Endothelial cell of umbilical vein (primary cell): ENCODE measurements around the gene HS6ST2. TPM values are rescaled to one million over a fixed set of nuclear protein-coding genes. Genes with fewer than 3 reads are reported as not detected.

Experiments used
- BruUV-seq: library from RNA; stranded (reverse); fragments of 400-500 nt; replicated peaks from 2 replicates; lab custom pipeline; 2021; lab: Mats Ljungman, UMichigan
- CTCF ChIA-PET: fragments of 300-600, 350-600 bp; sonication (Branson Sonifier 250); formaldehyde crosslinking; loops from one replicate; lab custom pipeline; 2021; ENCODE audit warnings: antibody characterized with exemption, inconsistent platforms; lab: Charles Lee
- POLR2A ChIA-PET: fragments of 300-600, 350-600 bp; sonication (Branson Sonifier 250); formaldehyde crosslinking; loops from one replicate; lab custom pipeline; 2021; ENCODE audit warnings: antibody characterized with exemption, inconsistent platforms; lab: Charles Lee
- DNase-seq: peaks from one replicate; pipeline ENCODE4 v3.0.0-alpha.2; 2011; ENCODE audit warnings: low read depth, low spot score
- FAIRE-seq: peaks from 2 replicates; lab custom pipeline; 2011; peaks lifted over from hg19 to GRCh38; lab: Jason Lieb, UNC
- H2AFZ ChIP-seq: 2 replicates; pipeline ENCODE4 v1.6.0; 2012; ENCODE audit warnings: low read depth, low read length, control low read depth, inconsistent platforms
- H3K27ac ChIP-seq: 2 replicates; pipeline ENCODE4 v1.5.1; 2011; ENCODE audit warnings: low read depth, mild to moderate bottlenecking, control low read depth, low read length, moderate library complexity; ENCODE audit not compliant: insufficient read depth
- H3K27me3 ChIP-seq, 2 experiments: 2 replicates each; pipeline versions ENCODE4 v1.6.0 to v1.6.1; 2011; ENCODE audit warnings: low read length in 2 of 2, mixed read lengths in 1 of 2; ENCODE audit not compliant: control insufficient read depth in 2 of 2, insufficient read depth in 2 of 2
- H3K36me3 ChIP-seq, 2 experiments: 2 replicates in 1 of 2; 3 replicates in 1 of 2; pipeline ENCODE4 v1.5.1; 2011; ENCODE audit warnings: low read length in 2 of 2, mild to moderate bottlenecking in 1 of 2, moderate library complexity in 1 of 2; ENCODE audit not compliant: control insufficient read depth in 2 of 2, insufficient read depth in 2 of 2; ENCODE audit errors: extremely low read depth in 1 of 2
- H3K4me1 ChIP-seq: 3 replicates; pipeline ENCODE4 v1.5.1; 2011; ENCODE audit warnings: mild to moderate bottlenecking, low read length; ENCODE audit not compliant: control insufficient read depth, insufficient read depth; ENCODE audit errors: extremely low read depth
- H3K4me2 ChIP-seq: 2 replicates; pipeline ENCODE4 v1.6.1; 2011; ENCODE audit warnings: low read length, control low read depth, mixed read lengths; ENCODE audit not compliant: insufficient read depth
- H3K4me3 ChIP-seq, 3 experiments: fragments of 200-600 bp in 1 of 3; sonication (generic), shearing (Covaris generic) in 1 of 3; replicated peaks in 1 of 3; 2 replicates each; pipeline ENCODE4 v1.5.1; 2011 to 2016; ENCODE audit warnings: control low read depth in 3 of 3, low read length in 3 of 3, mild to moderate bottlenecking in 2 of 3, inconsistent platforms in 1 of 3, low read depth in 1 of 3, moderate library complexity in 1 of 3; ENCODE audit not compliant: insufficient read depth in 1 of 3
- H3K79me2 ChIP-seq: 2 replicates; pipeline ENCODE4 v1.6.0; 2012; ENCODE audit warnings: low read length, inconsistent platforms; ENCODE audit not compliant: control insufficient read depth, insufficient read depth
- H3K9ac ChIP-seq: replicated peaks from 2 replicates; pipeline ENCODE3; 2011; ENCODE audit warnings: low read length, control low read depth; ENCODE audit not compliant: insufficient read depth; ENCODE audit errors: extremely low read depth
- H3K9me1 ChIP-seq: replicated peaks from 3 replicates; pipeline ENCODE4 v1.6.0; 2011; ENCODE audit warnings: mild to moderate bottlenecking, low read length; ENCODE audit not compliant: control insufficient read depth, insufficient read depth; ENCODE audit errors: extremely low read depth
- H3K9me3 ChIP-seq: replicated peaks from 2 replicates; pipeline ENCODE4 v1.5.1; 2012; ENCODE audit warnings: low read length, inconsistent platforms; ENCODE audit not compliant: control insufficient read depth, insufficient read depth
- H4K20me1 ChIP-seq: replicated peaks from 2 replicates; pipeline ENCODE3; 2011; ENCODE audit warnings: mild to moderate bottlenecking, low read length; ENCODE audit not compliant: control insufficient read depth, insufficient read depth; ENCODE audit errors: extremely low read depth
- EZH2 ChIP-seq: IDR thresholded peaks from 2 replicates; pipeline ENCODE4 v1.6.1; 2012; ENCODE audit warnings: borderline replicate concordance, low read depth, mild to moderate bottlenecking, moderate library complexity, low read length, inconsistent platforms; ENCODE audit not compliant: severe bottlenecking
- FOS ChIP-seq: IDR thresholded peaks from 2 replicates; pipeline ENCODE4 v1.6.1; 2011; ENCODE audit warnings: mild to moderate bottlenecking, low read length, moderate library complexity, borderline replicate concordance; ENCODE audit not compliant: insufficient read depth
- GATA2 ChIP-seq: IDR thresholded peaks from 2 replicates; pipeline ENCODE4 v1.7.0; 2011; ENCODE audit warnings: low read depth, mild to moderate bottlenecking, moderate library complexity, mixed read lengths, low read length; ENCODE audit not compliant: insufficient read length, insufficient read depth
- JUN ChIP-seq: IDR thresholded peaks from 2 replicates; pipeline ENCODE4 v1.6.1; 2011; ENCODE audit warnings: borderline replicate concordance, low read depth; ENCODE audit not compliant: insufficient read length, insufficient read depth
- MYC ChIP-seq: IDR thresholded peaks from one replicate; pipeline ENCODE4 v1.6.1; 2011; ENCODE audit warnings: mild to moderate bottlenecking, low read depth, low read length
- POLR2A ChIP-seq: IDR thresholded peaks from 2 replicates; pipeline ENCODE4 v1.6.1; 2012; ENCODE audit warnings: low read depth, mild to moderate bottlenecking, control low read depth, low read length
- POLR2AphosphoS5 ChIP-seq: IDR thresholded peaks from 2 replicates; pipeline ENCODE4 v1.6.1; 2012; ENCODE audit warnings: low read depth, mild to moderate bottlenecking, control low read depth, low read length, moderate library complexity; ENCODE audit not compliant: insufficient read depth
- dilution Hi-C: fragments of 300-500 bp; cut with MboI; formaldehyde crosslinking; loops from one replicate; pipeline ENCODE4 v1.15.0; 2019; ENCODE audit warnings: low sequenced_read_pairs; ENCODE audit not compliant: extremely low pct_ligation_motif_present
- intact Hi-C: fragments of 100-400 bp; cut with micrococcal nuclease; formaldehyde crosslinking; loops from one replicate; pipeline ENCODE4 v1.10.0; 2022
- polyA plus RNA-seq, 4 experiments: library from polyadenylated mRNA; depleted of rRNA in 3 of 4; stranded (reverse) in 3 of 4; unstranded in 1 of 4; fragments of >200 nt; gene quantifications; 2 replicates each; pipeline versions ENCODE4 v1.2.1 to v1.2.3, GENCODE V29; 2011 to 2012; ENCODE audit warnings: missing spikeins in 1 of 4
- total RNA-seq: library from RNA; stranded (reverse); gene quantifications from 2 replicates; pipeline ENCODE4 v1.2.3, GENCODE V29; 2021
- TF ChIP-seq, protein P1 (sequence below): IDR thresholded peaks from 2 replicates; pipeline ENCODE4 v1.6.1; 2011; ENCODE audit not compliant: insufficient read depth, insufficient read length
- TF ChIP-seq, protein P2 (sequence below), 2 donors: IDR thresholded peaks; 1 replicate in 1 of 2; 2 replicates in 1 of 2; pipeline ENCODE4 v1.5.1; 2011; ENCODE audit warnings: low read length in 2 of 2, mild to moderate bottlenecking in 2 of 2, moderate library complexity in 2 of 2, control low read depth in 1 of 2, inconsistent platforms in 1 of 2, low read depth in 1 of 2; ENCODE audit not compliant: insufficient read depth in 1 of 2; ENCODE audit errors: extremely low read depth in 1 of 2

The HS6ST2 gene
- total and polyA plus RNA-seq, 2 donors (not counting 3 experiments of a cell fraction or from before 2014, with no cell fraction given), result 0.49 to 0.84 TPM

DNA sequence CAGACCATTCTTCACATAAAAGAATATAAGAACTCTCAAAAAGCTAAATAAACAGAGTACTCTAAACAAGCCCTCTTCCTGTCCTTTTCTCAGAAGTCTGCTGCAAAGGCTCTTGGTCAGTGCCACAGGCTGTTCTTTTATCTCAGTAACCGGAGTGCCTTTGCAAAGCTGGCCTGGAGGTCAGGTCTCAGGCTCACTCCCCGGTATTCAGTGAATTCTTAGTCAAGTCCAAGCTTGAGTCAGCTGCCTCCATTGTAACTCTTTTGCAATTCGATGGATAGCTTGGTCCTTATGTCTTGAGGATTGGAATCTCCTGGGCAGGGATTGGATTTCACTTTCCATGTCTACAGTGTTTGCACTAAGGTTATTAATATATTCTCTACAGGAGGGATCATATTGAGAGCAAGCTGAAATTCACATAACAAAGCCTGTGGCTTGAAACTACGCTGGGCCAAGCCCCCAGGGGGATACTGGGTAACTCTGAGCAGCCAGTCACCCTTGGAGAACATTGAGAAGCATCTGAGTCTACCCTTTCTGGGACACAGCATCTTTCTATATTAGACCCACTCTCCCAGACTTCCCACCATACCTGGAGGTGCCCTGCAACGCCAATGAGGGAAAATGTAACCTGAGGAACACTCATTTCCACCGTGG lies 10.0 kb upstream of the HS6ST2 start:
- POLR2A ChIA-PET, result no interaction called here
- TF ChIP-seq MYC (no peak), GATA2 (no peak), JUN (no peak), EZH2 (no peak), POLR2AphosphoS5 (no peak), FOS (no peak), POLR2A (no peak)
- TF ChIP-seq, protein P1, sequence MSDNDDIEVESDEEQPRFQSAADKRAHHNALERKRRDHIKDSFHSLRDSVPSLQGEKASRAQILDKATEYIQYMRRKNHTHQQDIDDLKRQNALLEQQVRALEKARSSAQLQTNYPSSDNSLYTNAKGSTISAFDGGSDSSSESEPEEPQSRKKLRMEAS, result no peak
- TF ChIP-seq, protein P2, sequence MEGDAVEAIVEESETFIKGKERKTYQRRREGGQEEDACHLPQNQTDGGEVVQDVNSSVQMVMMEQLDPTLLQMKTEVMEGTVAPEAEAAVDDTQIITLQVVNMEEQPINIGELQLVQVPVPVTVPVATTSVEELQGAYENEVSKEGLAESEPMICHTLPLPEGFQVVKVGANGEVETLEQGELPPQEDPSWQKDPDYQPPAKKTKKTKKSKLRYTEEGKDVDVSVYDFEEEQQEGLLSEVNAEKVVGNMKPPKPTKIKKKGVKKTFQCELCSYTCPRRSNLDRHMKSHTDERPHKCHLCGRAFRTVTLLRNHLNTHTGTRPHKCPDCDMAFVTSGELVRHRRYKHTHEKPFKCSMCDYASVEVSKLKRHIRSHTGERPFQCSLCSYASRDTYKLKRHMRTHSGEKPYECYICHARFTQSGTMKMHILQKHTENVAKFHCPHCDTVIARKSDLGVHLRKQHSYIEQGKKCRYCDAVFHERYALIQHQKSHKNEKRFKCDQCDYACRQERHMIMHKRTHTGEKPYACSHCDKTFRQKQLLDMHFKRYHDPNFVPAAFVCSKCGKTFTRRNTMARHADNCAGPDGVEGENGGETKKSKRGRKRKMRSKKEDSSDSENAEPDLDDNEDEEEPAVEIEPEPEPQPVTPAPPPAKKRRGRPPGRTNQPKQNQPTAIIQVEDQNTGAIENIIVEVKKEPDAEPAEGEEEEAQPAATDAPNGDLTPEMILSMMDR (IDR thresholded peaks at IDR 0.05; ENCODE audit: extremely low read depth in 1 of 2, insufficient read depth in 1 of 2, low read depth in 1 of 2, low read length in 2 of 2), result no peak
- Histone ChIP-seq H3K27ac (no peak overlapping the region), H3K9me1 (no peaks in the 10 kb centered on the region), H3K4me1 (no peaks in the 10 kb centered on the region), H3K79me2 (no peaks in the 10 kb centered on the region), H3K9ac (no peak overlapping the region), H4K20me1 (no peaks in the 10 kb centered on the region), H3K36me3 (no peaks in the 10 kb centered on the region), H2AFZ (no peak overlapping the region), H3K9me3 (no peaks in the 10 kb centered on the region), H3K4me3 (no peak overlapping the region), H3K4me2 (no peak overlapping the region), H3K27me3 (peaks cover 1 to 5% of the 10 kb centered on the region in 2 experiments)
- intact Hi-C loops (no loop called here), dilution Hi-C loops (no loop called here)
- CTCF ChIA-PET, result interaction anchor here (1.1 kb wide), 1 partner anchor 37 kb away, joined by 3 read pairs; no protein-coding TSS in a partner anchor
- no peak for FAIRE-seq
- BruUV-seq, result no TSS peak
- DNase-seq, result no peak
